Large intestine (tissue), 3 donors: Measurements from ENCODE around the gene CRTC1. TPM values are rescaled to one million over a fixed set of nuclear protein-coding genes. Genes with fewer than 3 reads are reported as not detected.
A peak's percentile ranks its signal among the peaks of the same experiment; 100 is the strongest.
"Not testable (repeated sequence)": the region's sequence is repeated elsewhere in the genome, so short reads cannot be mapped to it uniquely, and the experiment has no call there.

ENCODE experiments used
- DNase-seq, 2 donors: peaks; one replicate each; pipeline versions ENCODE4 v3.0.0 to v3.0.0-alpha.2; 2013
- H3K27ac ChIP-seq: one replicate; pipeline ENCODE4 v1.5.1; 2013; ENCODE audit warnings: low read length
- H3K27me3 ChIP-seq: 2 replicates; pipeline ENCODE4 v1.6.1; 2013; ENCODE audit warnings: low read length; ENCODE audit not compliant: control insufficient read depth, insufficient read depth
- H3K36me3 ChIP-seq: 2 replicates; pipeline ENCODE4 v1.6.1; 2013; ENCODE audit warnings: low read length; ENCODE audit not compliant: control insufficient read depth, insufficient read depth
- H3K4me1 ChIP-seq: one replicate; pipeline ENCODE4 v1.6.1; 2013; ENCODE audit warnings: low read length; ENCODE audit not compliant: control insufficient read depth, insufficient read depth
- H3K4me3 ChIP-seq: one replicate; pipeline ENCODE4 v1.5.1; 2013; ENCODE audit warnings: low read length
- H3K9me3 ChIP-seq: one replicate; pipeline ENCODE4 v1.6.1; 2013; ENCODE audit warnings: mild to moderate bottlenecking, low read depth, low read length, moderate library complexity; ENCODE audit not compliant: control insufficient read depth
- WGBS: methylation state at CpG from one replicate; pipeline ENCODE4 v1.1.5; 2013; ENCODE audit warnings: low lambda C conversion rate; ENCODE audit not compliant: insufficient coverage; 5-methylcytosine and 5-hydroxymethylcytosine counted together
- polyA plus RNA-seq: library from polyadenylated mRNA; unstranded; fragments of 120-200 nt; gene quantifications from one replicate; pipeline ENCODE4 v1.2.1, GENCODE V29; 2013

The CRTC1 gene
- polyA plus RNA-seq, 1 donor = 21.5 TPM

DNA sequence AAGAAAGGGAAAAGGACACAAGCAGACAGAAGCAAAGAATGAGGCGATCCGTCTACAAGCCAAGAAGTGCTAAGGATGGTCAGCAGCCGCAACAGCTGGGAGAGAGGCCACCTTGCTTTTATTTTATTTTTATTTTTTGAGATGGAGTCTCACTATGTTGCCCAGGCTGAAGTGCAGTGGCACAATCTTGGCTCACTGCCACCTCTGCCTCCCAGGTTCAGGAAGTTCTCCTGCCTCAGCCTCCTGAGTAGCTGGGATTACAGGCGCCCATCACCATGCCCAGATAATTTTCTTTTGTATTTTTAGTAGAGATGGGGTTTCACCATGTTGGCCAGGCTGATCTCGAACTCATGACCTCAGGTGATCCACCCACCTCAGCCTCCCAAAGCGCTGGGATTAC is 44.1 kb downstream of the CRTC1 start:
- DNase-seq, H3K27me3 ChIP-seq, H3K27ac ChIP-seq, H3K4me3 ChIP-seq, H3K9me3 ChIP-seq, H3K36me3 ChIP-seq: not testable (repeated sequence)
- H3K4me1 ChIP-seq = peaks cover 23% of the 10 kb centered on the region
- WGBS = no CpG with 5 or more reads among the region's 6 CpGs

DNA sequence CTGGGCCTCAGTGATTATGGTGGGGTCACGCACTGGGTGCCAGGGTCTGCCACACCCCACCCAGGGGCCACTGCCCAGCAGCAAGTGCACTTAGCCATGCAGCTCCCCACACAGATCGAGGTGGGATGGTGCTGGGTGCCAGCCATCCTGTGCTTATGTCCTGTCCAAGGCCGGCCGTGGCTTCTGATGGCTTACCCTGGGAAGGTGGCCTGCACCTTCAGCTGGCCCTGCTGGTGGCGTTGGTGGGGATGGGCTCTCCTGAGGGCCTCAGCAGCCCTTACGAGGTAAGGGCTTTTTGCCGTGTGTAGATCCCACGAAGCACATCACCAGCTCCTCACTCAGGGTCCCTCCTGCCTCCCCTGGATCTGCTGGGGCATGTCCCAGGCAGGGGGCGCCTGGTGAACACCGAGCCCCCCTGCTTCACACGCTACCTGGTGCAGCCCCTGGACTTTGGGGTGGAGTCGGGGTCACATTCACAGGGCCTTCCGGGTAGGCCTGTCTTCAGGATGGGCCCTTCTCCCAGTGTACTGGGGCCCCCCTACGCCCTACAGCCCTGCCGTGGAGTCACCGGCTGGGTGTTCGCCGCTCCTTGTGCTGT is 46.6 kb downstream of the CRTC1 start:
- DNase-seq = no peak
- WGBS = no CpG with 5 or more reads among the region's 18 CpGs
- H3K4me3 ChIP-seq = no peak overlapping the region
- no peak overlapping the region for H3K27ac ChIP-seq
- peaks cover 36% of the 10 kb centered on the region for H3K4me1 ChIP-seq
- H3K27me3 ChIP-seq = no peaks in the 10 kb centered on the region
- no peaks in the 10 kb centered on the region for H3K36me3 ChIP-seq
- no peaks in the 10 kb centered on the region for H3K9me3 ChIP-seq

DNA sequence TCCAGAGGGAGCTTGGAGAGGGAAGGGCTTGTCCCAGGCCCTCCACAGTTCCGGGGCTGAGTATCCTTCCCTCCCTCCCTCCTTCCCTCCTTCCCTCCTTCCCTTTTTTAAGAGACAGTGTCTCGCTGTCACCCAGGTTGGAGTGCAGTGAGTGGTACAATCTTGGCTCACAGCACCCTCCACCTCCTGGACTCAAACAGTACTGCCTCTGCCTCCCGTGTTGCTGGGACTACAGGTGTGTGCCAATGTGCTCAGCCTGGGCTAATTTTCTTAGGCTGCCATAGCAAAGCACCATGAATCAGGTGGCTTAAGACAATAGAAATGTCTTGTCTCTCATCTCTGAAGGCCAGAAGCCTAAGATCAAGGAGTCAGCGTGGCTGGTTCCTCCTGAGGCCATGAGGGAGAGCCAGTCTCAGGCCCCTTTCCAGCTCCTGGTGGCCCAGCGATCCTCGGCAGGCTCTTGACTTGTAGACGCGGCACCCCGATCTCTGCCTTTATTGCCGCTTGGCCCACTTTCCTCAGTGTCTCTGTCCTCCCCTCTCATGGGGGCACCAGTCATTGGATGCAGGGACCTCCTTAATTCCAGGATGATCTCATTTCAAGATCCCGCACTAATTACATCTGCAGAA is 47.5 kb downstream of the CRTC1 start:
- no peak overlapping the region for H3K4me3 ChIP-seq
- WGBS = no CpG with 5 or more reads among the region's 11 CpGs
- H3K27me3 ChIP-seq = no peaks in the 10 kb centered on the region
- DNase-seq = no peak
- H3K9me3 ChIP-seq = no peaks in the 10 kb centered on the region
- H3K4me1 ChIP-seq = peaks cover 36% of the 10 kb centered on the region
- H3K27ac ChIP-seq = peak overlapping the region; percentile 83
- H3K36me3 ChIP-seq = no peaks in the 10 kb centered on the region

DNA sequence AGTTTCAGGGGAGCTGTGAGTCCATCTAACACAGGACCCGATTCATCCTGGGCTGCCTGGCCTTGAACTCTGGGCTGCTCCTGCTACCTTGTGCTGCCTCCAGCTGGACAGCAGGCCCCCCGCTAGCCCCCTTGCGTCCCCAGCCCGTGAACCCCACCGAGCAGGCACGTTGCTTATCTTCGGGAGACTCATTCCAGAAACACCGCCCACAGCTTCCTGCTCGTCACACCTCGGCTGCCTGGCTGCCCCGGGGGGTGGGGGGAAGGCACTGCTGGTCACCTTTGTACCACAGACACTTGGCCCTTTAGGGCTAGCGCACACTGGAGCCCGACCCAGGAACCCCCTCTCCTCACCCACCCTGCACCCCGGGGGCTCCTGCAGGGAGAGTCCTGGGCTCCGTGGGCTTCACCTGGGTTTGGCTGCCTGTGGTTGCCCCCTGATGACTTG is 48.1 kb downstream of the CRTC1 start:
- Histone ChIP-seq H3K27ac (peak overlapping the region; percentile 83), H3K4me1 (peaks cover 39% of the 10 kb centered on the region), H3K27me3 (no peaks in the 10 kb centered on the region), H3K4me3 (no peak overlapping the region), H3K36me3 (no peaks in the 10 kb centered on the region), H3K9me3 (no peaks in the 10 kb centered on the region)
- peak; percentile 72 to 89 for DNase-seq
- no CpG with 5 or more reads among the region's 15 CpGs for WGBS

- no peaks in the 10 kb centered on the region for H3K9me3 ChIP-seq
- H3K36me3 ChIP-seq = no peaks in the 10 kb centered on the region
- peak overlapping the region; percentile 57 for H3K27ac ChIP-seq
- peaks cover 56% of the 10 kb centered on the region for H3K4me1 ChIP-seq
- H3K4me3 ChIP-seq = no peak overlapping the region
- DNase-seq = peak; percentile 54 to 68
- no peaks in the 10 kb centered on the region for H3K27me3 ChIP-seq
- no CpG with 5 or more reads among the region's 11 CpGs for WGBS
These were observed 49.7 kb downstream of the CRTC1 start for GRCh38 chr19:18733196-18733647.

DNA sequence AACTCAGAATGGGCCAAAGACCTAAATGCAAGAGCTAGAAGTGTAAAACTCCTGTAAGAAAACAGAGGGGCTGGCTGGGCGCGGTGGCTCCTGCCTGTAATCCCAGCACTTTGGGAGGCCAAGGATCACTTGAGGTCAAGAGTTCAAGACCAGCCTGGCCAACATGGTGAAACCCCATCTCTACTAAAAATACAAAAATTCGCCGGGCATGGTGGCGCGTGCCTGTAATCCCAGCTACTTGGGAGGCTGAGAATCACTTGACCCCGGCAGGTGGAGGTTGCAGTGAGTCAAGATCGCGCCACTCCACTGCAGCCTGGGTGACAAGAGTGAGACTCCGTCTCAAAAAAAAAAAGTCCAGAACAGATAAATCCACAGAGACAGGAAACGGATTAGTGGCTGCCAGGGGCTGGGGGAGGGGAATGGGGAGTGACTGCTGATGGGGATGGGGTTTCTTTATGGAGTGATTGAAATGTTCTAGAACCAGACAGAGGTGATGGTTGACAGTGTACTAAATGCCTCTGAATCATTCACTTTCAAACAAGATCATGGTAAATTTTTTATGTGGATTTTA is 50.4 kb downstream of the CRTC1 start:
- not testable (repeated sequence) for H3K4me3 ChIP-seq, H3K36me3 ChIP-seq, H3K9me3 ChIP-seq, H3K27me3 ChIP-seq, DNase-seq
- Histone ChIP-seq H3K4me1 (peaks cover 62% of the 10 kb centered on the region), H3K27ac (peak overlapping the region; percentile 57)
- 57% methylated on average over 1 of the region's 11 CpGs for WGBS

DNA sequence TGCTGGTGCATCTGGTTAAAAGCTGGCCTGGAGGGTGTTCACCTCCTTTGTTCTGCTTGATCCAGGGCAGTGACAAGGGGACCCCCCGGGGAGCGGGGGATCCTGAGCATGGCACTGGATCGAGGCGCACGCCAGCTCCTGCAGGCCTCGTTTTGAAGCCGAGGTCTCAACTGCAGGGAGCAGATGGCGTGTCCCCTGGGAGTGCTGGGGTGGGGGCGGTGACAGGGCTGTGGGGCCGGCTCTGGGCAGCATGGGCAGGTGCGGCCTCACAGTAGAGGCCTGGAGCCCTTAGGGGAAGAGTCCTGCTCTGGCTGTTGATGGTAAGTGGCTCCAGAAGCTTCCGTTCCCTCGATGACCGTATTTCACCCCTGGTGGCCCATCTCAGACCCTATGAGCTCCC is 51.8 kb downstream of the CRTC1 start:
- no peak overlapping the region for H3K27ac ChIP-seq
- no CpG with 5 or more reads among the region's 14 CpGs for WGBS
- H3K4me1 ChIP-seq = peaks cover 77% of the 10 kb centered on the region
- DNase-seq = no peak
- no peaks in the 10 kb centered on the region for H3K9me3 ChIP-seq
- no peak overlapping the region for H3K4me3 ChIP-seq
- H3K27me3 ChIP-seq = no peaks in the 10 kb centered on the region
- no peaks in the 10 kb centered on the region for H3K36me3 ChIP-seq

GRCh38 chr19:18735752-18736151 is 52.3 kb downstream of the CRTC1 start:
- Histone ChIP-seq H3K4me1 (peaks cover 77% of the 10 kb centered on the region), H3K36me3 (no peaks in the 10 kb centered on the region), H3K27me3 (no peaks in the 10 kb centered on the region), H3K27ac (no peak overlapping the region), H3K9me3 (no peaks in the 10 kb centered on the region), H3K4me3 (no peak overlapping the region)
- WGBS = no CpG with 5 or more reads among the region's 9 CpGs
- no peak for DNase-seq

DNA sequence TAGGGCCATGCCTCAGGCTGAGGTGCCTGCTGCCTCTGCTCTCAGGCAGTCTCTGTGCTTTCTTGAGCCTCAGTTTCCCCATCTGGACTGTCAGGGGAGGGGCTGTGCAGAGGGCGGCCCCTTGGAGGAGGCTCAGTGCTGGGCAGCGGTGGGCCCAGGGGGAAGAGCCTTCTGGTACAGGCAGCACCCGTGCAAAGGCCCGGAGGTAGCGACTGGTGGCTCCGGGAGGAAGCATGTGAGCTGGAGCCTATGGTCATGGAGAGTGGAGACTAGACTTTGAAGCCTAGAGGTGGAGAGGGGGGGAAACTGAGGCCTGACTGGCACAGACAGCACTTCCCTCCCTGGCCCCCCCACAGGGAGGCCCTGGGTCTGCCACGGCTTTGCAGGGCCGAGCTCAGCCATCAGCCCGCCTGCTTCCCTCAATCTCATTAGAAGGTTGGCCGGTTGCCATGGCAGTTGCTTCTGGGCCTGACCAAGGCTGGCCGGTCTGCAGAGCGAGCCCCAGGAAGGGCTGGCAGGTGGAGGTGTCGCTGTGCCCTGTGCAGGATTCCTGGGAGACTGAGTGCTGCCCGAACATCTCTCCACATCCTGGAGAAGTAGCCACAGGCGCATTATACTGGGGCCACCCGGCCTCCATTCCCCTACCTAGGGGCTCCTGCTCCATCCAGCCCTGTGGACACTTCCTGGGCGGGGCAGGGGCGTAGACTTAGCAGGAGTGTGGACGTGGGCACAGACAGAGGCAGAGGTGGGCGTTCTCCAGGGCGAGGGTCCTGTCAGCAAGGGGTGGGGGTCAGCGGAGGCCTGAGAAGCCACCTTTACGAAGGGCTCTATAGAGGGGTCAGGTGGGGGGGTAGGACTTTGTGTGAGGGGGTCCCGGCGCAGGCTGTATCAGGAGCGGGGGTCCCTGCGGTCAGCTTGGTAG is 53.2 kb downstream of the CRTC1 start:
- H3K4me3 ChIP-seq = no peak overlapping the region
- peaks cover 77% of the 10 kb centered on the region for H3K4me1 ChIP-seq
- no peaks in the 10 kb centered on the region for H3K36me3 ChIP-seq
- WGBS = no CpG with 5 or more reads among the region's 27 CpGs
- H3K27ac ChIP-seq = peak overlapping the region; percentile 97
- H3K27me3 ChIP-seq = no peaks in the 10 kb centered on the region
- H3K9me3 ChIP-seq = no peaks in the 10 kb centered on the region
- no peak for DNase-seq

DNA sequence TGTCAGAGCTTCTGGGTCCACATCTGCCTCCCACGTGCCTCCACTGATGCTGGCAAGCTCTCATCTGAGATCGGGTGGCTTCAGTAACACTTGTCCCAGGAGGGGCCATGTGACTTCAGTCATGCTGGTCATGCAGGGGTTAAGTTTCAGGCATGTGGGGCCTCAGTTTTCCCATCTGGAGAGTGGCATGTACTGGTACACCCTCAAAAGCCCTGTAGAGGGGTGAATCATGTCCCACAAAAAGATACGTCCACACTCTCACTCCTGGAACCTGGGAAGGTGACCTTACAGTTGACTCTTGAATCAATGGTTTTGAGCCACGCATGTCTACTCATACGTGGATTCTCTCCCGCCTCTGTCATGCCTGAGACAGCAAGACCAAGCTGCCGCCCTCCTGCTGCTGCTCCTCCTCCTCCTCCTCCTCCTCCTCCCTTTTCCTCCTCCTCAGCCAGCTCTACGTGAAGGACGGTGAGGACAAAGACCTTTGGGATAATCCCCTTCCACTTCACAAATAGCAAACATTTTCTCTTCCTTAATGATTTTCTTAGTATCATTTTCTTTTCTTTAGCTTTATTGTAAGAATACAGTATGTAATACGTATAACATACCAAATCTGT is 54.0 kb downstream of the CRTC1 start:
- no peaks in the 10 kb centered on the region for H3K36me3 ChIP-seq
- peak overlapping the region; percentile 97 for H3K27ac ChIP-seq
- peaks cover 77% of the 10 kb centered on the region for H3K4me1 ChIP-seq
- WGBS = 45% methylated on average over 5 of the region's 10 CpGs
- DNase-seq = no peak
- no peaks in the 10 kb centered on the region for H3K27me3 ChIP-seq
- no peak overlapping the region for H3K4me3 ChIP-seq
- H3K9me3 ChIP-seq = no peaks in the 10 kb centered on the region
